Endometrial microvascular endothelial cells (primary cell): Measurements from ENCODE around the gene THOP1. TPM values are rescaled to one million over a fixed set of nuclear protein-coding genes. Genes with fewer than 3 reads are reported as not detected.

Experiments used
- in situ Hi-C: cut with HindIII; loops from 2 replicates; pipeline ENCODE4 v1.10.0; 2017; ENCODE audit warnings: low sequenced_read_pairs, low pct_unique_long_range_greater_than_20kb; ENCODE audit errors: inconsistent ontology term
- total RNA-seq: library from RNA; depleted of rRNA; stranded (reverse); fragments of >200 nt; gene quantifications from one replicate; pipeline ENCODE4 v1.2.3, GENCODE V29; 2015; ENCODE audit errors: inconsistent ontology term

The THOP1 gene
- 140 TPM for total RNA-seq

GRCh38 chr19:2785244-2785997 lies at the start of gene THOP1:
Gene THOP1 (plus strand): TSS chr19:2785503. CDS start chr19:2785663, 160 bp downstream.
- in situ Hi-C loops: no loop called here

- in situ Hi-C loops: no loop called here
Observed at GRCh38 chr19:2736550-2737190, 48.6 kb upstream of the THOP1 start.

DNA sequence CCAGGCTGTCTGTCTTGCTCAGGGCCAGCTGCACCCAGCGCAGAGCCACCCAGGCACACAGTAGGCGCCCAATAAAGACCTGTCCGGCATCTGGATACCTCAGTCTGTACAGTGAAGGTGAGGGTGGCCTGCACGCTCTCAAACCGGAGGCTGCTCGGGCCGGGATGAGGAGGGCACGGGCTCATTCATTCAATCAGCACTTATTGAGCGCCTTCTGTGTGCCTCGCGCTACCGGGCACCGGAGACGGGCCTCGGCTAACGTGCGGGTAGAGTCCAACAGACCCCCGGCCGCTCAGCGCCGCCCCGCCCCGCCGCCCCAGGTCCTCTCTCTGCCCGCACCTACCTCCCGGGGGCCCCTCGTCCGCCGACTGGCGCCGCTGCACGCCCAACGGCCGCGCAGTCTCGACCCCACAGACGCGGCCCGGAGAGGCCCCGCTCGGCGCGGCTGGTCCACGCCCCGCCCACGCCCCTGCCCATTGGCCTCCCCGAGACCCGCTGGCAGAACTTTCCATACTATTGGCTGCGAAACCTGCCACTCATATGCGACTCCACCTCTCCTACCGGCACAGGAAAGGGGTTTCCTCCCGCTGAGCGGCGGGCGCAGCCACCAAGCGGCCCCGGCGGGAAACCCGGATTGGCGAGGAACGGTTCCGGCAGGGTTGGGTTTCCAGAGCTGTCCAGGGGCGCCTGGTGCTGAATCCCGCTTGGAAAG lies 45.5 kb upstream of the THOP1 start, which contains the start of gene SLC39A3:
Gene SLC39A3 (minus strand): TSS at position 416 of the 712 bp plus-strand sequence. CDS start 2,760 bp downstream, outside the sequence.
- in situ Hi-C loops: no loop called here

- in situ Hi-C loops: no loop called here
Observed at GRCh38 chr19:2740314-2740656, 45.0 kb upstream of the THOP1 start.

- in situ Hi-C loops: no loop called here
Observed at GRCh38 chr19:2743099-2743498, 42.2 kb upstream of the THOP1 start.

DNA sequence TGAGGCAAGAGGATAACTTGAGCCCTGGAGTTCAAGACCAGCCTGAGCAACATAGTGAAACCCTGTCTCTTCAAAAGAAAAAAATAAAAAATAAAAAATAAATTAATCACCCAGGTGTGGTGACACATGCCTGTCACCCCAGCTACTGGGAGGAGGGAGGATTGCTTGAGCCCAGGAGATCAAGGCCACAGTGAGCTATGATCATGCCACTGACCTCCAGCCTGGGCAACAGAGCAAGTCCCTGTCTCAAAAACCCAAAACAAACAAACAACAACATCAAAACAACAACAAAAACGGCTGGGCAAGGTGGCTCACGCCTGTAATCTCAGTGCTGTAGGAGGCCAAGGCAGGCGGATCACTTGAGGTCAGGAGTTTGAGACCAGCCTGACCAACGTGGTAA lies 41.2 kb upstream of the THOP1 start:
- in situ Hi-C loops: no loop called here

DNA sequence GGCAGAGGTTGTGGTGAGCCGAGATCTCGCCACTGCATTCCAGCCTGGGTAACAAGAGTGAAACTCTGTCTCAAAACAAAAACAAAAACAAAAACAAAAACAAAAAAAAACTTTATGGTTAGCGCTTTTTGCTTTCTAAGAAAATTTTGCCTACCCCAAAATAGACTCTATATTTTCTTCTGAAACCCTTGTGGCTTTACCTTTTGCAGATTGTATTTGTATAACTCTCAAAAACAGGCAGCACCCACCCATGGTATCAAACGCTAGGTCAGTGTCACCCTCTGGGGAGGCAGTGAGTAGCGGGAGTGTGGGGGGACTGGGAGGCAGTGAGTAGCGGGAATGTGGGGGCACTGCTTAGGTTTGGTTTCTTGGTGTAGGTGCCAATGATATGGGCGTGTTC lies 38.0 kb upstream of the THOP1 start:
- in situ Hi-C loops: no loop called here

GRCh38 chr19:2750808-2751437 lies 34.4 kb upstream of the THOP1 start:
- in situ Hi-C loops: no loop called here

GRCh38 chr19:2751438-2751830 lies 33.9 kb upstream of the THOP1 start:
- in situ Hi-C loops: no loop called here

DNA sequence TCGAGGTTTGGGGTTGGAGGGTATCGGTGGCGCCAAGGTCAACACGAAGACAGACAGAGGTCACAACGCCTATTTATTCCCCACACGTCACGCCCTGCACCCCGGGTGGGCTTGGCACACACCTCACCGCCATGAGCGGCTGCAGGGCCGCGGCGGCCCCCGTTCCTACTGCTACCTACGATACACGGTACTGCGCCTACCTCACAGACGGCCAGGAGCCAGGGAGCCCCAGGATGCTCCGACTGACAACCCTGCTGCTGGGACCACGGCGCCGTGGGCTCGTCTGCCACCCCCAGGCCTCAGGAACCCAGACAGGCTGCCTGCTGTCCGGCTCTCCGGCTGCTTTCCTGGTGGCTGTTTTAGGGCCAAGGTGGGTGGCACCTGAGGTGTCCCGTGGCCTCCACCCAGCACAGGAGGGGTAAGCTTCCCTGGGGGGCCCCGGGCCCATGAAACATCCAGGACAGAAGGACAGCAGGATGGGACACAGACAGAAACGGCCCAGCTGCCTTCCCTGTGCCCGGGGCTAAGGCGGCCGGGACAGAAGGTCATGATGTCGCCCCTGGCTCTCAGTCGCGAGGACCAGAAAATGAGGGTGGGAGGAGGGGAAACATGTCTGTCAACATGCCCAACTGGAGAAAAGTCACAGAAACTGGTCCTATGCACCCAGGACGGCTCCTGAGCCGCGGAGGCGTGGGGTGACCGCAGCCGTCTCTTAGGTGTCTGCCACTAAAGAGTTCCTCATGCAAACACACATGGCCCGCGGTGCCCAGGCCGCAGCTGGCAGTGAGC lies 30.4 kb upstream of the THOP1 start:
- in situ Hi-C loops: no loop called here

DNA sequence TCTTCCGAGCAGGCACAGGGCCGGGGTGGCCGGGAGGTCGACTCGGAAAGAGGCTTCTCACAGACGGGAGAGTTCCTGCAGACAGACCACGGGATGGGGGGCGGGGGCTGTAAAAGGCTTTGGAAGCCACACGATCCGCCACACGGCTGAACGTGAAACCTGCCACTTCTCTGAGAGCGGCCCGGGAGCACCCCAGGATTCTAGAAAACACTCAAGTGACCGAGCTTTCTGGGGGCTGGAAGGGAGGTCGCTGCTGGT lies 29.9 kb upstream of the THOP1 start:
- in situ Hi-C loops: no loop called here

- in situ Hi-C loops: no loop called here
Observed at GRCh38 chr19:2755811-2756210, 29.5 kb upstream of the THOP1 start.

DNA sequence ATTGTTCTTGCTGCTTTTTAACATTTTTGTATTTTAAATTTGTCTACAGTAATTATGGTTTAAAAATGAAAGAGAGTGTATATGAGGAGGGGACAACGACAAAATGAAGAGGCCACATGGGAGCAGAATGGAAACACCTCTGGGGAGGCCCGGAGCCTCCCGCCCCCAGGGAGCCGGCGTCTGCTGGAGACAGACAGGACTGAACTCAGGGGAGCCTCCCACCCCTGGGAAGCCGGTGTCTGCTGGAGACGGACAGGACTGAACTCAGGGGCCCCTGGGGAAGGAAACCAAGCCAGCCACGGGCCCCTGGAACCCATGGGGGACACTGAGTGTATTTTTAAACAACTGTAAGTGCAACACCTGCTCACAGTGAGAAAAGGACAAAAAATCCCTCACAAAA lies 28.8 kb upstream of the THOP1 start:
- in situ Hi-C loops: no loop called here

GRCh38 chr19:2756921-2757881 lies 28.1 kb upstream of the THOP1 start:
- in situ Hi-C loops: no loop called here

- in situ Hi-C loops: no loop called here
Observed at GRCh38 chr19:2758601-2759313, 26.5 kb upstream of the THOP1 start.

GRCh38 chr19:2759362-2759761 lies 25.9 kb upstream of the THOP1 start:
- in situ Hi-C loops: no loop called here

DNA sequence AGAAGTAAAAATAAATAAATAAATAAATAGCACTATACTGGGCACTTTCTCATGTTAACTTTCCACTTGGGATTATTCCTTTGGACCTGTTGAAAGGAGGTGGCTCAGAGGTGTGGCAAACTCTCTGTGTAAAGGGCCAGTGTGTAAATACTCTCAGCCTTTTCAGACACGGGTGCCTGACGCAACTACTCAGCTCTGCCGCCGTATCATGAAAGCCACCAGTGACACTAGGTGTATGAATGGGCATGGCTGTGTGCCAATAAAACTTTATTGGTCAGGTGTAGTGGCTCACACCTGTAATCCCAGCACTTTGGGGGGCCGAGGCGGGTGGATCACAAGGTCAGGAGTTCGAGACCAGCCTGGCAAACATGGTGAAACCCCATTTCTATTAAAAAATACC lies 25.3 kb upstream of the THOP1 start:
- in situ Hi-C loops: no loop called here
